D341Med (cell line): ENCODE data around the gene RAB5A.
"Not testable (repeated sequence)": the region's sequence is repeated elsewhere in the genome, so short reads cannot be mapped to it uniquely, and the experiment has no call there.

Source experiments
- DNase-seq: peaks from one replicate; pipeline ENCODE4 v3.0.0; 2012; ENCODE audit warnings: low spot score

The RAB5A gene

DNA sequence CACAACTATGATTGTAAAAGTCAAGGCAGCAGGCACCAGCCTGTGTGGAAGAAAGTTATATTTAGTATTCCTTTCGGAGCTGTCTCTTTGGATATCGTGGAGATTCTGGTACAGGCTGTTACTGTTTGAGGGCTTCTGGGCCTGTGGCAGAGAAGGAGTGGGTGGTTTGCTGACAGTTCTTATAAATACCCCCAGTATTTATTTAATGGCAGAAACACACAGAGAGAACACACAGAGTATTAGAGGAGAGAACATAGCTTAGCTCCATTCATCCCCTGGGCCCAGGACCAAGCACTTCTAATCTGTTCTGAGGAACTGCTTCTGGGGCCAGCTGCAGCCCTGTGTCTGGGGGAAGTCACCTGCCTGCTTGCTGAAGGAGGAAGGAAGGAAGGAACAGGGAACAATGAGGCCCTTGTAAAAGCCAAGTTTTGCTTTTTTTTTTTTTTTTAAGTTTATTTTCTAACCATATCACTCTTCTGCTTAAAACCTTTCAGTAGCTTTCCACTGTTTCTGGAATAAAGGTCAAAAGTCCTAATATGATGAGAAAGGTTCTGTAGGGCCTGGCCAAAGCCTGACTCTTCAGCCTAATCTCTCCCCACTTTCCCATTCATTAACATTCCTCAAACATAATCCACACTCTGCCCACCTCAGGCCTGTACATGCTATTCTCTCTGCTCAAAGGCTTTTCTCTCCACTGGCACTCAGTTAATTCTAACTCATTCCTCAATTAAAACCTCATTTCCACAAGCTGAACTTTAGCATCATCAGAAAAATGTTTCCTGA lies 76.9 kb downstream of the RAB5A start:
- DNase-seq = no peak

DNA sequence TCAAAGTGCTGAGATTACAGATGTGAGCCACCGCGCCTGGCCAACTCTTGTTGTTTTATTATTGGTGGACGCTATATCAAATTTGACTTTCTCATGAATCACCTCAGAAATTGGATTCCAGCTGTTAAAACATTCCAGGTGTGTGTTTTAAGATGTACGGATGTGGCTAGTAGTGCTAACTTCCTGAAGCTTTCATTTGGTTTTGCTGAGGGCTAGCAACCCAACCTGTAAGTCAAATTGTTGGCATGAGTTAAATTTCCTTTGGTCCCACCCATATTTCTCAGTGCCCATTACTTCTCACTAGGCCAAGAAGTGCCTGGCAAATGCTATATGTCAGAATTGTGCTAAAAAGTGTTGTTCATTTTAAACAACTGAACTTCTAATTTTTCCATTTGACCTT lies 80.2 kb downstream of the RAB5A start:
- DNase-seq = no peak

DNA sequence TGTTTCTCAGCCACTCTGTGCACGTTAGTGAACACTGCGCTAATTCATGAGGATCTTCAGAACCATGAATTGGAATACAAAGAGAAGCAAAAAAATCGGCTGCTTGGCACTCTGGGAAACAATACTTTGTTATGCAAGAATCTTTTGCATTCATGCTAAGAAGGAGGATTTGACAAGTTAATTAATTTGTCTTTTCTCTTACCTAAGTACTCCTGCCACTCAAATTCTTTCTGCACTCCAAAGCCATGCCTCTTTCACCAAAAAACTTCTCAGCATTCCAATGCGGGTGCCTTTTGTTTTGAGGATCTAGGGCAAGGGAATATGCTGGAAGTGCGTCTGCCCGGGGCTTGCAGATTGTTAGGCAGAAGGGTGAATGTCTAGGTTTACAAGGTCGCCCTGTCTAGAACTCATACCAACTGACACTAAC lies 82.0 kb downstream of the RAB5A start:
- DNase-seq = no peak

DNA sequence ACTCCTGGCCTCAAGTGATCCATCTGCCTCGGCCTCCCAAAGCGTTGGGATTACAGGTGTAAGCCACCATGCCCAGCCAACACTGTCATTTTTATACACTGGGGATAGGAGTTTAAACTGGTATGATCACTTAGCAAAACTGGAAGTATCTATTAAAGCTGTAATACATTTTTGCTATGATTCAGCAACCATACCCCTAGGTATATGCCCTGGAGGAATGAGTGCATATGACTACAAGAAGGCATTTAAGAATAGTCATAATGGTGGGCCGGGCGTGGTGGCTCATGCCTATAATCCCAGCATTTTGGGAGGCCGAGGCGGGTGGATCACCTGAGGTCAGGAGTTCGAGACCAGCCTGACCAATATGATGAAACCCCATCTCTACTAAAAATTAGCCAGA lies 85.0 kb downstream of the RAB5A start:
- not testable (repeated sequence) for DNase-seq
